Loucy (cell line): ENCODE data around the gene CYB5A.

ENCODE experiments used
- H2AFZ ChIP-seq: fragments of 200-600 bp; sonication (generic); 2 replicates; pipeline ENCODE4 v1.6.0; 2016; ENCODE audit warnings: antibody characterized with exemption, mild to moderate bottlenecking, low read length, moderate library complexity
- H3F3A ChIP-seq: fragments of 200-600 bp; 2 replicates; pipeline ENCODE4 v1.6.0; 2016; ENCODE audit warnings: antibody characterized with exemption, low read depth, mild to moderate bottlenecking
- H3K27me3 ChIP-seq: fragments of 200-600 bp; sonication (generic); 2 replicates; pipeline ENCODE4 v1.6.1; 2014; ENCODE audit warnings: low read length, mild to moderate bottlenecking; ENCODE audit not compliant: insufficient read depth, poor library complexity, severe bottlenecking
- H3K36me3 ChIP-seq: fragments of 200-600 bp; sonication (generic); 2 replicates; pipeline ENCODE4 v1.6.1; 2016; ENCODE audit warnings: low read length; ENCODE audit not compliant: insufficient read depth
- H3K4me1 ChIP-seq: fragments of 200-600 bp; sonication (generic); 2 replicates; pipeline ENCODE4 v1.5.1; 2014; ENCODE audit warnings: low read length, mild to moderate bottlenecking; ENCODE audit not compliant: insufficient read depth, poor library complexity, severe bottlenecking
- H3K4me2 ChIP-seq: fragments of 200-600 bp; sonication (generic); 2 replicates; pipeline ENCODE4 v1.6.0; 2014; ENCODE audit warnings: antibody characterized with exemption, low read length, low read depth, mild to moderate bottlenecking; ENCODE audit not compliant: poor library complexity, severe bottlenecking
- H3K4me3 ChIP-seq: fragments of 200-600 bp; sonication (generic); 2 replicates; pipeline ENCODE4 v1.5.1; 2014; ENCODE audit warnings: low read length, mild to moderate bottlenecking, mixed read lengths; ENCODE audit not compliant: poor library complexity, severe bottlenecking
- H3K79me2 ChIP-seq: fragments of 200-600 bp; sonication (generic); 2 replicates; pipeline ENCODE4 v1.6.1; 2014; ENCODE audit warnings: low read length; ENCODE audit not compliant: insufficient read depth
- H3K9ac ChIP-seq: fragments of 200-600 bp; sonication (generic); 2 replicates; pipeline ENCODE4 v1.6.0; 2014; ENCODE audit warnings: mild to moderate bottlenecking, low read depth, low read length, moderate library complexity; ENCODE audit not compliant: poor library complexity, severe bottlenecking
- H3K9me2 ChIP-seq: fragments of 200-600 bp; sonication (generic); replicated peaks from 2 replicates; pipeline ENCODE4 v1.6.1; 2016; ENCODE audit warnings: low read depth, low read length, mixed read lengths
- H3K9me3 ChIP-seq: fragments of 200-600 bp; sonication (generic); 2 replicates; pipeline ENCODE4 v1.6.1; 2014; ENCODE audit warnings: mild to moderate bottlenecking, antibody characterized with exemption, low read length, low read depth; ENCODE audit not compliant: insufficient read depth
- H4K20me1 ChIP-seq: fragments of 200-600 bp; sonication (generic); 2 replicates; pipeline ENCODE4 v1.6.0; 2014; ENCODE audit warnings: antibody characterized with exemption, low read length, mild to moderate bottlenecking; ENCODE audit not compliant: insufficient read depth, poor library complexity, severe bottlenecking
- CTCF ChIP-seq: fragments of 200-600 bp; sonication (generic); conservative IDR thresholded peaks from 2 replicates; pipeline ENCODE4 v1.5.1; 2014; ENCODE audit warnings: mild to moderate bottlenecking, antibody characterized with exemption, low read length
- EZH2phosphoT487 ChIP-seq: fragments of 200-600 bp; IDR thresholded peaks from 2 replicates; pipeline ENCODE4 v1.6.1; 2018; ENCODE audit warnings: antibody characterized with exemption, mild to moderate bottlenecking, moderate library complexity, borderline replicate concordance

Gene CYB5A

GRCh38 chr18:74204526-74205152 lies 87.1 kb downstream of the CYB5A start:
- TF ChIP-seq CTCF (no peak), EZH2phosphoT487 (no peak)
- no peaks in the 10 kb centered on the region for H3K79me2 ChIP-seq

DNA sequence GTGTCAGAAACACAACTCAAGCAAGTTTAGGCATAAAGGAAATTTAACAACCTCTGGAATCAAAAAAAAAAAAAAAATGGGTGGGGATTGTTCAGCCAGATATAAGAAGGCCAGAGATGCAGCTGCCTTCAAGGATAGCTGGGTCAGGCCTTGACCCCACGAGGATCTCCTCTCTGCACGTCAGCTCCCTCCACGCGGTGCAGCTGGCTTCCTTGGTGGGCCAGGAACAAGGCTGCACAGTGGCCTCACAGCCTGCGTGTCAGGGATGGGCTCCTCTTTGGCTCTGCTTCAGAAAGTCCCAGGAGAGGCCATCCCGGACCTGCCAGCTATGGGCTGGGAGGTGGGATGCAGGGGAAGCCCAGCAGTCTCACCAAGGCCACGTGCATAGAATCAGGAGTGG lies 88.0 kb downstream of the CYB5A start:
- Histone ChIP-seq H4K20me1 (no peaks in the 10 kb centered on the region), H3K36me3 (no peaks in the 10 kb centered on the region)

More at GRCh38 chr18:74204526-74205152, 87.1 kb downstream of the CYB5A start:
- Histone ChIP-seq H4K20me1 (no peaks in the 10 kb centered on the region), H3K4me1 (no peaks in the 10 kb centered on the region), H2AFZ (no peak overlapping the region), H3K9me3 (no peaks in the 10 kb centered on the region), H3F3A (no peaks in the 10 kb centered on the region), H3K9ac (no peak overlapping the region), H3K9me2 (no peaks in the 10 kb centered on the region), H3K27me3 (no peaks in the 10 kb centered on the region), H3K4me2 (no peak overlapping the region), H3K36me3 (no peaks in the 10 kb centered on the region), H3K4me3 (no peak overlapping the region)

More for the DNA sequence above, 88.0 kb downstream of the CYB5A start:
- H3K9ac ChIP-seq, result no peak overlapping the region
- H3K27me3 ChIP-seq, result no peaks in the 10 kb centered on the region
- H3K9me3 ChIP-seq, result no peaks in the 10 kb centered on the region
- TF ChIP-seq CTCF, result no peak
- TF ChIP-seq EZH2phosphoT487, result no peak
- no peak overlapping the region for H2AFZ ChIP-seq
- no peaks in the 10 kb centered on the region for H3K4me1 ChIP-seq
- H3K79me2 ChIP-seq, result no peaks in the 10 kb centered on the region
- no peak overlapping the region for H3K4me2 ChIP-seq
- H3K9me2 ChIP-seq, result no peaks in the 10 kb centered on the region
- no peaks in the 10 kb centered on the region for H3F3A ChIP-seq
- H3K4me3 ChIP-seq, result no peak overlapping the region
